Cardiac septum (tissue), 1 donor: ENCODE data around the gene BCAS1. TPM values are rescaled to one million over a fixed set of nuclear protein-coding genes. Genes with fewer than 3 reads are reported as not detected.
"Not testable (repeated sequence)": the region's sequence is repeated elsewhere in the genome, so short reads cannot be mapped to it uniquely, and the experiment has no call there.

Experiments used
- DNase-seq: peaks from one replicate; pipeline ENCODE4 v3.0.0-alpha.2; 2020; ENCODE audit warnings: low spot score
- intact Hi-C: fragments of 100-400 bp; cut with DNase I; formaldehyde crosslinking; loops from one replicate; pipeline ENCODE4 v1.14.0; 2022
- total RNA-seq: library from RNA; stranded (reverse); fragmentation: NEBNext Ultra II Directional; extraction: Animal tissue kit (Norgen Biotek cat#: 25700); gene quantifications from one replicate; pipeline ENCODE4 v1.2.1, GENCODE V29; 2021
- donor health status: DM: no; HTN: no; CAD: no.

BCAS1 gene
- total RNA-seq, 1 donor from 2014 or later, result not detected

- no peak for DNase-seq
- intact Hi-C loops, result no loop called here
Observed at GRCh38 chr20:54028276-54029011, 42.0 kb downstream of the BCAS1 start.

- intact Hi-C loops, result no loop called here
- DNase-seq, result no peak
Observed at GRCh38 chr20:54027704-54028103, 42.7 kb downstream of the BCAS1 start.

GRCh38 chr20:54026295-54027064 is 43.9 kb downstream of the BCAS1 start:
- intact Hi-C loops, result no loop called here

GRCh38 chr20:54025251-54025771 is 45.1 kb downstream of the BCAS1 start:
- intact Hi-C loops, result no loop called here
- DNase-seq, result no peak

More at GRCh38 chr20:54026295-54027064, 43.9 kb downstream of the BCAS1 start:
- no peak for DNase-seq

GRCh38 chr20:54023406-54023805 is 47.0 kb downstream of the BCAS1 start:
- DNase-seq, result no peak
- intact Hi-C loops, result no loop called here

GRCh38 chr20:54021446-54022235 is 48.8 kb downstream of the BCAS1 start:
- no peak for DNase-seq
- intact Hi-C loops, result no loop called here

- intact Hi-C loops, result no loop called here
- DNase-seq, result no peak
Observed at GRCh38 chr20:54020868-54021267, 49.5 kb downstream of the BCAS1 start.

GRCh38 chr20:54020348-54020747 is 50.0 kb downstream of the BCAS1 start:
- no peak for DNase-seq
- intact Hi-C loops, result no loop called here

GRCh38 chr20:54019585-54019984 is 50.8 kb downstream of the BCAS1 start:
- no peak for DNase-seq
- intact Hi-C loops, result no loop called here

GRCh38 chr20:54019127-54019526 is 51.3 kb downstream of the BCAS1 start:
- intact Hi-C loops, result no loop called here
- DNase-seq, result no peak

GRCh38 chr20:54017846-54018245 is 52.5 kb downstream of the BCAS1 start:
- DNase-seq, result no peak
- intact Hi-C loops, result no loop called here

GRCh38 chr20:54015496-54015895 is 54.9 kb downstream of the BCAS1 start:
- DNase-seq, result no peak
- intact Hi-C loops, result no loop called here

- no peak for DNase-seq
- intact Hi-C loops, result no loop called here
Observed at GRCh38 chr20:54014293-54014926, 56.0 kb downstream of the BCAS1 start.

- no peak for DNase-seq
- intact Hi-C loops, result no loop called here
Observed at GRCh38 chr20:54013471-54013870, 56.9 kb downstream of the BCAS1 start.

- intact Hi-C loops, result no loop called here
- DNase-seq, result no peak
Observed at GRCh38 chr20:54011346-54011745, 59.0 kb downstream of the BCAS1 start.

GRCh38 chr20:54006216-54006615 is 64.2 kb downstream of the BCAS1 start:
- intact Hi-C loops, DNase-seq: not testable (repeated sequence)

GRCh38 chr20:54005524-54005923 is 64.9 kb downstream of the BCAS1 start:
- no peak for DNase-seq
- intact Hi-C loops, result no loop called here

GRCh38 chr20:54004445-54004844 is 65.9 kb downstream of the BCAS1 start:
- no peak for DNase-seq
- intact Hi-C loops, result no loop called here

GRCh38 chr20:54002741-54003140 is 67.7 kb downstream of the BCAS1 start:
- no peak for DNase-seq
- intact Hi-C loops, result no loop called here
